Mucosa of descending colon (tissue), 3 donors: Measurements from ENCODE around the gene ADAMTSL1. TPM values are rescaled to one million over a fixed set of nuclear protein-coding genes. Genes with fewer than 3 reads are reported as not detected.

Experiments used
- ATAC-seq: fragments of 200-7000 bp; cut with Tn5 transposase; one replicate; pipeline ENCODE4 v1.9.1; 2020; ENCODE audit warnings: mild to moderate bottlenecking, moderate library complexity
- DNase-seq, 3 donors: peaks; one replicate each; pipeline ENCODE4 v3.0.0-alpha.2; 2020
- H3K36me3 ChIP-seq: fragments of 200-600 bp; one replicate; pipeline ENCODE4 v1.8.0; 2021; ENCODE audit warnings: low read depth, mild to moderate bottlenecking
- H3K4me1 ChIP-seq: fragments of 200-600 bp; one replicate; pipeline ENCODE4 v1.8.0; 2021; ENCODE audit warnings: low read depth, mild to moderate bottlenecking
- H3K4me3 ChIP-seq: fragments of 200-600 bp; one replicate; pipeline ENCODE4 v1.8.0; 2021; ENCODE audit warnings: mild to moderate bottlenecking
- H3K9me3 ChIP-seq: fragments of 200-600 bp; one replicate; pipeline ENCODE4 v1.8.0; 2021; ENCODE audit warnings: mild to moderate bottlenecking
- CTCF ChIP-seq: fragments of 200-600 bp; IDR thresholded peaks from one replicate; pipeline ENCODE4 v1.8.0; 2022; ENCODE audit warnings: antibody characterized with exemption, mild to moderate bottlenecking
- intact Hi-C, 2 donors: fragments of 100-400 bp; cut with DNase I in 1 of 2; cut with micrococcal nuclease in 1 of 2; formaldehyde crosslinking; loops; one replicate each; pipeline versions ENCODE4 v1.11.0 to v1.11.1; 2022; cut with DNase I, micrococcal nuclease
- total RNA-seq, 3 donors: library from RNA; stranded (reverse); fragmentation: NEBNext Ultra II Directional in 2 of 3; extraction: Animal tissue kit (Norgen Biotek cat#: 25700) in 2 of 3; gene quantifications; one replicate each; pipeline versions ENCODE4 v1.2.1 to v1.2.4, GENCODE V29; 2021 to 2023
- donor health status: DM: no; HTN: no; CAD: no; lungs with moderate emphysema.
- donor health status: DM: no; HTN: no; CAD: no.
- donor health status: DM: no; HTN: yes; CAD: no.

The ADAMTSL1 gene
- total RNA-seq, 3 donors from 2014 or later = 10.1 to 32.1 (median 22.6) TPM

- Histone ChIP-seq H3K36me3 (no peaks in the 10 kb centered on the region), H3K4me3 (no peak overlapping the region), H3K4me1 (no peaks in the 10 kb centered on the region), H3K9me3 (no peaks in the 10 kb centered on the region)
- no peak for TF ChIP-seq CTCF
- ATAC-seq (no peak), DNase-seq (no peak)
- intact Hi-C loops = no loop called here
Measured at GRCh38 chr9:18786911-18787650, 313.1 kb downstream of the ADAMTSL1 start.

- Histone ChIP-seq H3K36me3 (no peaks in the 10 kb centered on the region), H3K4me3 (no peak overlapping the region), H3K9me3 (no peaks in the 10 kb centered on the region), H3K4me1 (no peaks in the 10 kb centered on the region)
- no peak for TF ChIP-seq CTCF
- no peak for DNase-seq
- ATAC-seq = no peak
- intact Hi-C loops = no loop called here
Measured at GRCh38 chr9:18788256-18788655, 314.3 kb downstream of the ADAMTSL1 start.

GRCh38 chr9:18791074-18791473 is 317.1 kb downstream of the ADAMTSL1 start:
- H3K9me3 ChIP-seq = no peaks in the 10 kb centered on the region
- DNase-seq (no peak), ATAC-seq (no peak)
- no peak overlapping the region for H3K4me3 ChIP-seq
- no peaks in the 10 kb centered on the region for H3K36me3 ChIP-seq
- intact Hi-C loops = no loop called here
- TF ChIP-seq CTCF = no peak
- H3K4me1 ChIP-seq = no peaks in the 10 kb centered on the region

GRCh38 chr9:18793122-18793521 is 319.2 kb downstream of the ADAMTSL1 start:
- no peaks in the 10 kb centered on the region for H3K36me3 ChIP-seq
- H3K4me1 ChIP-seq = no peaks in the 10 kb centered on the region
- TF ChIP-seq CTCF = no peak
- H3K9me3 ChIP-seq = no peaks in the 10 kb centered on the region
- intact Hi-C loops = no loop called here
- DNase-seq (no peak), ATAC-seq (no peak)
- H3K4me3 ChIP-seq = no peak overlapping the region

GRCh38 chr9:18795947-18796671 is 322.2 kb downstream of the ADAMTSL1 start:
- Histone ChIP-seq H3K4me1 (no peaks in the 10 kb centered on the region), H3K9me3 (no peaks in the 10 kb centered on the region), H3K36me3 (no peaks in the 10 kb centered on the region), H3K4me3 (no peak overlapping the region)
- DNase-seq = no peak
- no peak for TF ChIP-seq CTCF
- intact Hi-C loops = no loop called here
- ATAC-seq = no peak
